HepG2 (cell line): Measurements from ENCODE around the gene TEAD4. TPM values are rescaled to one million over a fixed set of nuclear protein-coding genes. Genes with fewer than 3 reads are reported as not detected.
A peak's percentile ranks its signal among the peaks of the same experiment; 100 is the strongest.

Source experiments
- ATAC-seq: fragments of 200-7000 bp; cut with Tn5 transposase; 3 replicates; pipeline ENCODE4 v1.9.1; 2020; ENCODE audit warnings: mild to moderate bottlenecking, moderate library complexity
- BruUV-seq: library from RNA; stranded (reverse); fragments of 400-500 nt; replicated peaks from 2 replicates; lab custom pipeline; 2021; lab: Mats Ljungman, UMichigan
- CTCF ChIA-PET: fragments of 300-600 bp; formaldehyde crosslinking; extraction: SDS; loops from one replicate; lab custom pipeline; 2021; ENCODE audit warnings: low total read pairs, inconsistent platforms, low intra/inter-chr PET ratio; lab: Yijun Ruan, JAX
- POLR2A ChIA-PET: fragments of 350-600 bp; sonication (Branson Sonifier 250); formaldehyde crosslinking; loops from one replicate; lab custom pipeline; 2020; ENCODE audit warnings: antibody characterized with exemption, inconsistent platforms; lab: Yijun Ruan, JAX
- DNase-seq: peaks from one replicate; pipeline ENCODE4 v3.0.0-alpha.2; 2015; ENCODE audit warnings: low spot score
- FAIRE-seq: peaks from 3 replicates; lab custom pipeline; 2011; peaks lifted over from hg19 to GRCh38; lab: Jason Lieb, UNC
- H2AFZ ChIP-seq: one replicate; pipeline ENCODE4 v1.6.1; 2011; ENCODE audit warnings: low read length, inconsistent platforms
- H3K27ac ChIP-seq: fragments of 300-600 bp; 3 replicates; pipeline ENCODE4 v1.8.0; 2011; ENCODE audit warnings: mixed run types, mild to moderate bottlenecking, mixed read lengths, low read length, inconsistent platforms; ENCODE audit not compliant: insufficient read depth; ENCODE audit errors: extremely low read length
- H3K27me3 ChIP-seq, 2 experiments: fragments of 200-600 bp in 1 of 2; 2 replicates in 1 of 2; 3 replicates in 1 of 2; pipeline versions ENCODE4 v1.6.0 to v1.8.0; 2011; ENCODE audit warnings: low read length in 2 of 2, mild to moderate bottlenecking in 2 of 2, moderate library complexity in 2 of 2, inconsistent platforms in 1 of 2; ENCODE audit not compliant: insufficient read depth in 2 of 2, control insufficient read depth in 1 of 2
- H3K36me3 ChIP-seq, 2 experiments: fragments of 200-600 bp in 1 of 2; replicated peaks in 1 of 2; 2 replicates in 1 of 2; 3 replicates in 1 of 2; pipeline versions ENCODE4 v1.5.1 to v1.8.0; 2011; ENCODE audit warnings: low read length in 2 of 2, inconsistent platforms in 1 of 2; ENCODE audit not compliant: insufficient read depth in 2 of 2, control insufficient read depth in 1 of 2
- H3K4me1 ChIP-seq: 2 replicates; pipeline ENCODE4 v1.5.1; 2012; ENCODE audit warnings: low read length, inconsistent platforms; ENCODE audit not compliant: insufficient read depth
- H3K4me2 ChIP-seq: 2 replicates; pipeline ENCODE4 v1.6.0; 2011; ENCODE audit warnings: low read depth, low read length, inconsistent platforms
- H3K4me3 ChIP-seq, 3 experiments: fragments of 200-600 bp in 1 of 3; sonication (generic), shearing (Covaris generic) in 1 of 3; replicated peaks in 1 of 3; 2 replicates each; pipeline ENCODE4 v1.5.1; 2011 to 2016; ENCODE audit warnings: low read length in 3 of 3, inconsistent platforms in 2 of 3, low read depth in 2 of 3, mild to moderate bottlenecking in 2 of 3, control low read depth in 1 of 3, mixed read lengths in 1 of 3; ENCODE audit not compliant: insufficient read depth in 1 of 3
- H3K79me2 ChIP-seq: one replicate; pipeline ENCODE4 v1.6.1; 2011; ENCODE audit warnings: low read length, inconsistent platforms; ENCODE audit not compliant: insufficient read depth
- H3K9ac ChIP-seq: 2 replicates; pipeline ENCODE4 v1.6.0; 2011; ENCODE audit warnings: mild to moderate bottlenecking, low read depth, low read length, inconsistent platforms; ENCODE audit not compliant: insufficient read depth
- H3K9me3 ChIP-seq: 2 replicates; pipeline ENCODE4 v1.5.1; 2012; ENCODE audit warnings: mild to moderate bottlenecking, low read length
- H4K20me1 ChIP-seq: 2 replicates; pipeline ENCODE4 v1.6.0; 2011; ENCODE audit warnings: inconsistent platforms, mild to moderate bottlenecking, low read length, moderate library complexity; ENCODE audit not compliant: insufficient read depth
- AGO2 ChIP-seq: fragments of 200-400 bp; formaldehyde crosslinking; optimal IDR thresholded peaks from 2 replicates; pipeline ENCODE3; 2017; ENCODE audit warnings: mild to moderate bottlenecking, low read depth, low read length, moderate library complexity
- MEF2D ChIP-seq: sonication (generic); formaldehyde crosslinking; IDR thresholded peaks from 2 replicates; pipeline ENCODE4 v1.5.1; 2020; ENCODE audit warnings: mild to moderate bottlenecking, missing genetic modification reagents
- MTERF4 ChIP-seq: sonication (generic); formaldehyde crosslinking; IDR thresholded peaks from 2 replicates; pipeline ENCODE4 v1.8.0; 2023; ENCODE audit warnings: mild to moderate bottlenecking, missing genetic modification reagents
- MYPOP ChIP-seq: sonication (generic); formaldehyde crosslinking; IDR thresholded peaks from 2 replicates; pipeline ENCODE4 v1.8.1; 2023; ENCODE audit warnings: mild to moderate bottlenecking, moderate library complexity, missing genetic modification reagents
- ZC3H4 ChIP-seq: sonication (generic); formaldehyde crosslinking; IDR thresholded peaks from 2 replicates; pipeline ENCODE4 v1.4.0; 2020; ENCODE audit warnings: missing genetic modification reagents, borderline replicate concordance
- ZKSCAN5 ChIP-seq: sonication (generic); formaldehyde crosslinking; IDR thresholded peaks from 2 replicates; pipeline ENCODE4 v1.5.1; 2020; ENCODE audit warnings: mild to moderate bottlenecking, missing genetic modification reagents
- ZNF256 ChIP-seq: sonication (generic); formaldehyde crosslinking; conservative IDR thresholded peaks from 2 replicates; pipeline ENCODE4 v1.4.0; 2020; ENCODE audit warnings: missing genetic modification reagents
- ZSCAN5A ChIP-seq: sonication (generic); formaldehyde crosslinking; IDR thresholded peaks from 2 replicates; pipeline ENCODE4 v1.8.0; 2022; ENCODE audit warnings: mild to moderate bottlenecking, missing genetic modification reagents, borderline replicate concordance
- WGBS: methylation state at CpG from one replicate; pipeline ENCODE4 v1.1.6; 2017; ENCODE audit warnings: low lambda C conversion rate; 5-methylcytosine and 5-hydroxymethylcytosine counted together
- in situ Hi-C: cut with HindIII; loops from 2 replicates; pipeline ENCODE4 v1.10.0; 2017; ENCODE audit warnings: low pct_unique_long_range_greater_than_20kb; ENCODE audit not compliant: extremely low pct_ligation_motif_present
- intact Hi-C: fragments of 100-400 bp; cut with micrococcal nuclease; formaldehyde crosslinking; loops from one replicate; pipeline ENCODE4 v1.10.0; 2022; ENCODE audit not compliant: unreplicated experiment
- polyA plus RNA-seq, 8 experiments: library from polyadenylated mRNA; depleted of rRNA in 3 of 8; stranded (reverse) in 7 of 8; unstranded in 1 of 8; fragments of >200 nt; fragmentation: Illumina TruSeq in 4 of 8; extraction: Trizol in 4 of 8; gene quantifications; 2 replicates each; pipeline versions ENCODE4 v1.2.1 to v1.2.3, GENCODE V29; 2011 to 2016; ENCODE audit warnings: low read depth in 4 of 8, missing spikeins in 1 of 8, mixed read lengths in 1 of 8; ENCODE audit not compliant: insufficient read depth in 1 of 8
- total RNA-seq, 5 experiments: library from RNA; depleted of rRNA; stranded (reverse); fragments of >200 nt; fragmentation: Illumina TruSeq; extraction: Trizol; gene quantifications; 2 replicates each; pipeline ENCODE4 v1.2.3, GENCODE V29; 2016; ENCODE audit warnings: low read depth in 1 of 5

Gene TEAD4
- total and polyA plus RNA-seq, 2 of the 13 experiments (the other 11 are each of a cell fraction or from before 2014, with no cell fraction given), result 45.0 to 69.4 TPM

- Histone ChIP-seq H3K79me2 (peaks cover 3% of the 10 kb centered on the region), H3K9ac (no peak overlapping the region), H3K4me1 (no peaks in the 10 kb centered on the region), H3K9me3 (no peaks in the 10 kb centered on the region), H3K27ac (no peak overlapping the region), H2AFZ (no peak overlapping the region), H3K4me3 (no peak overlapping the region), H3K4me2 (no peak overlapping the region), H4K20me1 (peaks cover 5% of the 10 kb centered on the region; the same call in 1 of the 2 replicates), H3K27me3 (no peaks in the 10 kb centered on the region), H3K36me3 (peaks cover 42 to 85% of the 10 kb centered on the region in 2 experiments)
- TF ChIP-seq AGO2 (peak; percentile 47), MYPOP (no peak), ZNF256 (CRISPR knock-in tag) (no peak), MEF2D (no peak), ZC3H4 (CRISPR knock-in tag) (no peak), ZKSCAN5 (CRISPR knock-in tag) (no peak), MTERF4 (CRISPR knock-in tag) (no peak), ZSCAN5A (CRISPR knock-in tag) (no peak)
- no TSS peak for BruUV-seq
- 96% methylated on average over 21 of the region's 23 CpGs for WGBS
- intact Hi-C loops (no loop called here), in situ Hi-C loops (no loop called here)
- ATAC-seq (no peak), DNase-seq (no peak), FAIRE-seq (no peak)
- CTCF ChIA-PET, result no interaction called here
- POLR2A ChIA-PET, result no interaction called here
These were observed 40.2 kb downstream of the TEAD4 start for GRCh38 chr12:2999265-2999841.
